ENCODE results near the gene PCDH9.
A peak's percentile ranks its signal among the peaks of the same experiment; 100 is the strongest.

Gene PCDH9

DNA sequence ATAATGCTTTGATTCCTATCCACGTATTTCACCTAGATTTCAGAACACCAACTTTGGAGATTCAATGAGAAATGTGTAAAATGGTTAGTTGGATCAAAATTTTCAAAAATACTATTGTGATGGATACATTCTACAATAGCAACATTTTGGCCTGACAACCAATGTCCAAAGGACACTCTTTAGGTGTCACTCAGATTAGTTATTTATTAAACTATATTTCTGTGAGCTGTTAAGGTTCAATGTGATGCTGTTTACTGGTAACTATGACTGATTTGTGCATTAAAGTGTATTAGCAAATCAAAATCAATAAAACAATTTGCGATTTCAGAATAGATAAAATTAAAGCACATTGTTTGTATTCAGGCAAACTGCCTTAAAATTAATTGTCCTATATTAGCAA is 149.8 kb downstream of the PCDH9 start:
- no peak for DNase-seq (ENCODE audit: low spot score)

DNA sequence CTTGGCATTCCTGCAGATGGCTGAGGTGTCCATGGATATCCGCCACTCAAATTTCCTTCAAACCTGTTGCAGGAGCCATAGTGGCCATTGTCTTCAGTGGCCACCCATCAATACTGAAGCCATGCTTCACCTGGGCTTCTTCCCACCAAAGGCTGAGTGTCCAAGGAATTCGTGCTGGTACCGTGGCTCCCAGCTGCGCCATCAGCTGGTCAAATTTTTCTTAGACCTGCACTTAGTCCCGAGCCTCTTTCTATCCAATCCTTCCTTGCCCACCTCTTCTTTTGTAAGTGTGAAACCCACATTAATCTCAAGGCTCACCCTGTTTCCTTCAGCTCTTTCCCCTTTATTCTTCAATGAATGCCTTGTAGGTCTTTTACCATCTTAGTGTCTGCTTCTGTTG is 152.1 kb downstream of the PCDH9 start:
- DNase-seq (ENCODE audit: low spot score), result no peak

DNA sequence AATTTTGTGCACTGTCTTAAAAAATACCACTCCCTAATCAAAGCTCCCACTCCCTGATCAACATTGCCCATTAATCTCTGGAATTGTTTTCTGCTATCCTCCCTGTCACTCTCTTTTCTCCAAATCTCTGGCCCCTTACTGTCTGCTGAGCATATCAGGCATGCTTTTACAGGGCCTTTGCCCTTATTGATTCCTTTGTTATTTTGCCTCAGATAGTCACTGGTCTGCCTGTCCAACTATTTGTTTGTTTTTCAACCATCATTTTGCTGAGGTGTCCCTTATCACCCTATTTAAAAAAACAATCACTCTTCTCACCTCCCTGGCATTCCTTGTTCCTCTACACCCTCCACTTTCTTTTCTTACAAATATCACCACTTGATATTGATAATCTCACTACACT is 153.0 kb downstream of the PCDH9 start:
- no peak for DNase-seq (ENCODE audit: low spot score)

DNA sequence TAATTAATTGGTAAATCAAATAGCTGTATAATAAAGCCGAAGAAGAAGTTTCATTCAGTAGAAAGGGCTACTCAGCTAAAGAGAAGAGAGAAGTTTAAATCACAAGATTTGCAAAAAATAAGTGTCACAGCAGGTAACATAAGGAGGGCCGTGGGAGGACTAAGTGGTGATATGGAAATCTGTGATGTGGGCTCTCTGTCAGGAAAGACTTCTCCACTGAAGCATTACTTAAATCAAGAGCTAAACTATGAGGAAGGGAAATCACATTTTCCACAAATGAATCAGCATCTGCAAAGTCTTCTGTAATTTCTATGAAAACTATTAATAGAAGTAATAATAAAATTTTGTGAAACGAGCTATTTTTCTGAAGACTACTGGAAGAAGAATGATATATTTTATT is 153.8 kb downstream of the PCDH9 start:
- DNase-seq (ENCODE audit: low spot score), result peak; percentile 70

DNA sequence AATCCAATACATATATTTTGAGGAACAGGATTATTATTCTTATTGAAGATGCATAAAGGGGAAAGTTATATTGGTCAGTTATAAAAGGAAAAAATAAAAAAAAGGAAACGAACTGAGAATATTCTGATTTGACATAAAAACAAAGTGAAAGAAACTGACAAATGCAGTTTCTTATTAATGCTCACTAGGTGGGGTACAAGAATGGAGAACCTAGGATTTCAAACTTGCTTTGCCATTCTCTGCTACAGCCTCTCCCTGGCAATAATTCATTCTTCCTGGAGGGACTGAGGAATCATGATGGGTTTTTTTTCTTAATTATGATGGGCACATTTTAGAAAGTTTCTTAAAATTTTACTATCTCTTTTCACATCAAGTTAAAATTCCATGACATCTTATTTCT is 154.9 kb downstream of the PCDH9 start:
- DNase-seq (ENCODE audit: low spot score), result no peak

DNA sequence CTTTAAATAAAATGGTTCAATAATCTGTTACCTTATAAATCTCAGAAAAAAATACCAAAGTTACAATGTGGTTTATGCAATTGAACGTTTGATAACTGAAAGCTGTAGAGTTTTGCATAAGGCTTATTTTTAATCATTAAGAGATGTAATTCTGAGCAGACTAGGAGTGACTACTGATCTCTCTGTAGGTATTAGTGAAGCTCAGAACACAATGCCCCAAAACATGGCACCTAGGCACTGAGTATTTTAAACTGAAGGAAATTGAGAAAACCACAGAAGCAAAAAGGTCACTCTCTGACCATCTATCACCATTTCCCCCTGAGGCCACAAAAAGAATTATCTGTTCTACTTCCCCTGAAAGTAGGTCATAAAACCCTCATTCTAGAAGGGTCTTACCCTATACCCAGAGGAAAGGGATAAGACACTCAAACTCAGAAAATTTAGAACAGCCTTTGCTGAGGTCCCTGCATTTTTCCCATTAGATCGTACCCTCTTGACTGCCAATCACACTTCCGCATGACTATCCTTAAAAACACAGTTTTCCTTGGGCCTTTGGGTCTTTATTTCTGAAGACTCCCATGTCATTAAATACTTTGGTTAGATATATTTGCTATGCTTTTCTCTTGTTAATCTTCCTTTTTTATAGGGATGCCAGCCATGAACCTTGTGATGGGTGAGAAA is 158.1 kb downstream of the PCDH9 start:
- no peak for DNase-seq (ENCODE audit: low spot score)

DNA sequence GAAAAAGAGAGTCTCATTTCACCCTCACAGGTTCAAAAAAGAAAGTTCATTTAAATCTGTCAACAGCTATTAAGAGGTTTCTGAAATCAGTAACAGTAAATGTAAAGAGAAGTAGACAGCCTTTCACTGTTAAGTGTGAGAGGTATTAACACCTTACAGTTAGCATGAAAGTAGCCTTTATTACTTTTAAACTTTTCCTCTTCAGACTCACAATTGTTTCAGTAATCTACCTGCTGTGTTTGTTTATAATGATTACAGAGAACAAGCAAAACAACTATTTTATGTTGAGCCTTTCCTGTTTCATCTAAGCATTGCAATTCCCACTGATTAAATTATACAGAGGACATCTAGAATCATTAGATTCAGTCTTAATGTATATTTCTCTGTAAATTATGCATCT is 159.8 kb downstream of the PCDH9 start:
- no peak for DNase-seq (ENCODE audit: low spot score)

DNA sequence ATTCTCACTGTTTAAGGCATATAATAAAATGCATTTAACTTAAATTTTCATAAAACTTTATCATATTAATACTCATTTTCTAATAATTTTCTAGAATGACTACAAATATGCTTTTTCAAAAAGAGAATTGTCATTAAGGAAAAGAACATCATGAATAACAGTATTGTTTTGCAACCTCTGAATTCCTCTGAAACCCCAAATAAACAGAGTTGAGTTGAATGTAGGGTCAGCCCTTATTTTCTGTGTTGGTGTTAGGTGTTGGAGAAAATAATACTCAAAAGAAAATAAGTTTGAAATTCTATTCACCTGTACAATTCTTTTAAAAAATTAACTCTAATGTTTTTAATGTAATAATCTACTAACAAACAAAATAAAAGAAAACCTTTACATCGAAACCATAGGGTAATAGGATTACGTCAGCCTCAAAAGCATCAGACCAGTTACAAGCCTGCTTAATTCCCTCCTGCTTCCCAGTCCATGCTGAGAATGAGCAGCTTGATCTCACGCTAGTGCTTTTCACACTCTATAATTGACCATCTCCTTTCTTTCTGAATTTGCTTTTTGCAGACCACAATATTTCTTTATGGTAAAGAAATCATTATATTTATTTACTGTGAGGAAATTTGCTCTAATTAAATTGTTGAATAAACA is 160.9 kb downstream of the PCDH9 start:
- DNase-seq (ENCODE audit: low spot score), result no peak

DNA sequence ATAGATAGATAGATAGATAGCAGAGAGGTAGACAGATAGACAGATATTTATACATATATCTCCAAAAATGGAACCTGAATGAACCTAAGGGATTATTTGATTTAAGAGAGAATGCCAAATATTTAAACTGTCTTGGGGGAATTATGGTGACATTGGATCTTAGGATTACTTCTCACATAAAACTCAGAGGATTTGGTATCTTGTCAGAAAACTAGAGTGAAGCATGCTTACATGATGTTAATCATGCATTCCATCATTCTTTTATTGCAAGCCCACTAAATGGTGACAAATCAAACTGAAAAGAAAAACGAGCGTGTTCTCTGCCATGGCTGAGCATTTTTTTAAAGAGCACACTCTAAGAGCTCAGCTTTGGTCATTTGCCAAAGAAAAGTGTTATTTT is 165.2 kb downstream of the PCDH9 start:
- no peak for DNase-seq (ENCODE audit: low spot score)

DNA sequence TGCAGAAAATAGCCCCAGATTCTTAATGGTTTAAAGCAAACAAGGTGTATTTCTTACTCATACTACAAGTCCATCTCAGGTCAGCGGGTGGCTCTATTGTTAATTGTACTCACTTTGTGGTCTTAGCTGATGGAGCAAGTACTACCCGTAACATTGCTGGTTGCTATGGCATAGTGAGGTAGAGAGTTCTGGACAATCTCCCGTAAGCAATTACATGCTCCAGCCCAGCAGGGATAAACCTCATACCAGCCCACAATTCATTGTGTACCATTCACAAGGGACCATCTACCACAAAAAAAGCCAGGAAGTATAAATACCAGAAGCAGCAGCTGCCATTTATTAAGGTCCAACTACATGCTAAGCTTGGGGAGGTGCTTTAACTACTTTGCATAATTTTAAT is 167.1 kb downstream of the PCDH9 start:
- no peak for DNase-seq (ENCODE audit: low spot score)

DNA sequence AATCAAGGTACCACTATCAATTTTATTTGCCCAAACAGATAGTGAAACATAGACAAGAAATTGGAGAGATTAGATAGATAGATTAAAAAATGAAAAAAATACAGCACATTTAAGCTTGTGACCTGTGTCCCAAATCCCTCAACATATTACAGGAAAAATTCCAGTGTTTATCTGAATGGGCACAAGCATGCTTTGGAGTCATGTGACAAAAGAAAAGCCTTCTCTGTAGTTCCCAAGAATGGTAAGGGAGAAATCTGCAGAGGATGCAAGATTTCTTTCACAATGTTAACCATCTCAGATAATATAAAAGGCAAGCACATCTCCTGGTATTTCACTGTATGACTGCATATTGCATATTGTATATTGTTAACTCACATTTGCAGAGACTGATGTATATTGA is 168.0 kb downstream of the PCDH9 start:
- DNase-seq (ENCODE audit: low spot score), result no peak

DNA sequence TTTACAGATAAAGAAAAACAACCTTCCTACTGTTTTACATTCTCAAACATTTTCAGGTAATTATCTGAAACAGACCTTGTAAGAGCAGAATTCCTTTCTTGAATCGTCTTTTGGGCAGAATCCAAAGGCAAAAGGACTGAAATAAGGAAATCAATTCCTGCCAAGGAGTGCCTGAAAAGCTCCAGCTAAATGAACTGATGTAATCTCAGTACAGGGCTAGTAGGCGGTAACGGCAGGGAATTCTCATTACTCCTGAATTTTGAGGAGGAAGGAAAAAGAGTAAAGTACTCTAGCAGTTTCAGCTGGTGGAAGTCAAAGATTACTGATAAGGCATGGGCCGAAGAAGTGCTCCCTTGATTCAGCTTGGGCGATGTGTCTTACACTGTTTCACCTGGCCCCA is 168.4 kb downstream of the PCDH9 start:
- no peak for DNase-seq (ENCODE audit: low spot score)

DNA sequence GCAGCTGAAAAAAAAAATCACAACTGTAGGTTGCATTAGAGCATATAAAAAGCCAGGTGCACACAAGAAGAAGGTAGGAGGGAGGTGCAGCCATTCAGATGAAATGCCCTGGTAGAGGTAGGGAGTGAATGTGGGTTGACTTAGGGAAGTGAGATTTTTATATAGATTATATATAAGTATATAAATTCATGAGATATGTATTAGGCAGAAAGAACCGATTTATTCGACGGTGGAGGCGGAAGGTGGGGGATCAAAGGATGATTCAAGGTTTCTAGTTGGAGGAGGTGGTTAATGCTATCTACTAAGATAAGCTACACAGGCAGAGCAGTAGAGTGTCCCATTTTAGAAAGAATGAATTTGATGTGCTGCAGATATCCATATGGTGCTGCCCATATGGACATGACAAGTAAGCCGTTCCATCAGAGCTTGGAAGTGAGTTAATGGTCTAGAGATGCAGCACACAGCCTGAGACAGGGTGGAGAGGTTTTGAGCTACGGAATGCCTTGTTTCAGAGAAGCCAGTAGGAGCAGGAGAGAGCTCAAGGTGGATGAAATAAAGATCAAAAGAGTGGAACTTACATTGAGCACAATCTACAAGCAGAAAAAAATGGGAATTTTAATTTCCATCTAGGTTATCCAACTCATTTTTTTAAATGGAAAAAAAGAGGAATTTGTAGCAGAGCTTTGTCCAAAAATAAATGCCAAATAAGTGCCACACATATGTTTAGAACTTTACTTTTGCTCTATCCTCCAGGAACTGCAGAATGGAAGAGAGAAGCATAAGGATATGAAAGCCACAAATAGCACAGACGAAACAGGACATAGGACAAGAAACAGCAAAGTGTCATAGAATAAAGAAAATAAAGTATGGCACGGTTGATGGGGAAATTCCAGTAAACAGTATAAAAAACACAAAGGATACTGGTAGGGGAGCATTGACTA is 177.3 kb downstream of the PCDH9 start:
- peak; percentile 74 for DNase-seq (ENCODE audit: low spot score)

DNA sequence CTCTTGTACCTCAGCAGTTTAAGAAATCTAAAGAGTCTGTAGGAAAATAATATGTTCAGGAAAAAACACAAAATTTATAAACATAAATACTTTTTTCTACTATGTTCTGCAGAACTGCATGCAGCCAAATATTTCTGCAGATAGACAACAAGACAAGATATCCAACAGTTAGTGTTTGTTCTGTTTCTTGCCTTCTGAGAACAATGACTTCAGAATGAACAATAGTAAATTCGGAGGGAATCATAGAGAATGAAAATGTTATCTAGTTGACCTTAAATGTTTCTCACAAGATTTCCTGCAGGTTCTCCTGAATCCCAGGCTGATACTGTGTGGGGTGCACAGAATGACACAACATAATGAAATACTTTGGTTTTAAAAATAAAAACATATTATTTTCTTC is 180.4 kb downstream of the PCDH9 start:
- DNase-seq (ENCODE audit: low spot score), result no peak

DNA sequence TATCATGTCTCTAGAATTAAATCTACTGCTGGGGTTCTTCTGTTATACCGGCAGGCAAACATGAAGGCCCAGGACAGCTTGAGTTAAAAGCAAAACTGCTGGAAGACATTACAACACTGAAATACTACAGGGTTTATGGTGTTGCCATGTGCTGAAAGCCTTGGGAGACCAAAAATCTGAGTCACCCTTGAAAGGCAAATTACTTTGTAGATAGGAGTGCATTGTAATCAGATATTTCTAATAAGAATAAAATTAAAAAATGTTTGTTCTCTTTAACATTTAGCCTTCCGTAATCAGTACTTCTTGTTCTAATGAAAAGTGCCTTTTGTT is 181.3 kb downstream of the PCDH9 start:
- DNase-seq (ENCODE audit: low spot score), result no peak

DNA sequence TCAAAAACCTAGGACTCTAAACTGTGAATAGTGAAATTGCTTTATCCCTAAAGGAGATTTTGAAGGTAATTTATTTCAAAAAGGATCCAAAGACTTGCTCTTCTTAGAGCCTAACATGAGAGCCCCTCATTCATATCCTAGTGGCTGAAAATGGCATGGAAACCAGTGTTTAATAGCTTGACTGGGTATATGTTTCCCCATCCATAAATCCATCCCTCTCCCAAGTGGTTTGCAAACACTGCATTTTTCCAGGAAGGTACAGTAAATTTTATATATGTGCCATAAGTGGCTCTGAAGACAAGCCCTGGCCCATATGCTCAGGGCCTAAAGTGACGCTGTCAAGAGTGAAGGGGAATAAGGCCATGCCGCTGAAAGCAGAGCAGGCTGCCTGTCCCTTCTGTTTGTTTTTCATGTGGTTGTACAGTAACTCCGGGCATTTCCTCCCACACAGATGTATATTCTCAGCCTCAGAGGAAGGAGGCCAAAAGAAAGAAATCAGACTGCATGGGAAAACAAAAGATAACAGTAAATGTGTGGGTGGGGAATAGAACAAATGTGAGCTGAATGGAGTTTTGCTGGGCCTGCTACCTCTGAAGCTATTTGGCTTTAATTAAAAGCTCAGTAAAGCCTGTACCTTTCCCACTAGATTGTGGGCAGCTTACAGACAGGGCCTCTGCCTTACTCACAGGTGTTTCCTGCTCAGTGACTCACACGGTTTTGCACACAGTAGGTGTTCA is 181.9 kb downstream of the PCDH9 start:
- no peak for DNase-seq (ENCODE audit: low spot score)

DNA sequence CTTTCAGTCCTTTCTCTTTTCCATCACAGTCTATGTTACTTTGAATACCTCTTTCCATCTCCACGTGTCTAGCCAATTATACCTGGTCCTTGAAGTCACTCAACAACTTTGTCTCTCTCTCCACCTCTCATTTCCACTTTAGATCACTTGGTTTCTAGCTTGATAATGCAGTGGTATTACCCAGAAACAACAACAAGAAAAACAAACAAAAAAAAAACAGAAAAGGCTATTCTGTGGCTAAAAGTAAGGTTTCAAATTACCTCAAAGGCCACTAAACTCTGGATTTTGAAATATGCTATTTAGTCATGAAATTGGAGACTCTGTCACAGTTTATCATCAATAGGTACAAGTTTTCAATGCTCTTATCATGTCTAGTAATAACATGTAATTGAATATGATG is 184.8 kb downstream of the PCDH9 start:
- DNase-seq (ENCODE audit: low spot score), result no peak

DNA sequence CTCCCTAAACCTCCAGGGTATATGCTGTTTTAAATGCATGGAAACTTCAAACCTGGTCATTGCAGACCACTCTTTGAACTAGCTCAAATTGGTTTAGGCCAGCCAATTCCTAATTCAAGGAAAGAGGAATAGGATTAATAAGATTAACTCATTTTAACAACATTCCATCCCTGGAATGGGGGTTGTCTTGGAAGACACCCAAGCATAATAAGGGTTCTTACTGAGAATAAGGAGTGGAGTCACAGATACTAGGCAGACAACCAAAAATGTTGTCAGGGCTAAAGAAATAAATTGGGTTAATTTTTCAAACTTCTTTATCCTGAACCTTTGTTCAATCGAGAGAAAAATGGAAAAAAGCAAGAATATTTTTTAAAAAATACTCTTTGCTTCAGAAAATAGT is 186.2 kb downstream of the PCDH9 start:
- DNase-seq (ENCODE audit: low spot score), result no peak

DNA sequence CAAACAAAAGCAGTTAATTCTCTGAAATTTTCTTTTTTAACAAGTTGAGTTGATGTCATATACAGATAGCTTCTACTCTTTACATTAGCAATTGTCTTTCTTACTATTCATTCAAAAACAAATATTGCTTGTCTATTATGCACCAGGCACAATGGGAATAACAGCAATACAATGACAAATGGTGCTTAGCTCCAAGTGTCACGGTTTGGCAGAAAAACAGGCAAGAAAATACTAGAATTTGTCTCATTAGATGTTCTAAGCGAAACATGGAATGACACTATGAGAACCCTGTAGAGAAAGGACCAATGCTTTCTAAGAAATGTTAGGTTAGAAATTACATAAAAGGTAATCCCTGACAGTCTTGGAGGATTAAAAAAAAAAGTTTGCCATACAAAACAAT is 187.6 kb downstream of the PCDH9 start:
- DNase-seq (ENCODE audit: low spot score), result peak; percentile 87

DNA sequence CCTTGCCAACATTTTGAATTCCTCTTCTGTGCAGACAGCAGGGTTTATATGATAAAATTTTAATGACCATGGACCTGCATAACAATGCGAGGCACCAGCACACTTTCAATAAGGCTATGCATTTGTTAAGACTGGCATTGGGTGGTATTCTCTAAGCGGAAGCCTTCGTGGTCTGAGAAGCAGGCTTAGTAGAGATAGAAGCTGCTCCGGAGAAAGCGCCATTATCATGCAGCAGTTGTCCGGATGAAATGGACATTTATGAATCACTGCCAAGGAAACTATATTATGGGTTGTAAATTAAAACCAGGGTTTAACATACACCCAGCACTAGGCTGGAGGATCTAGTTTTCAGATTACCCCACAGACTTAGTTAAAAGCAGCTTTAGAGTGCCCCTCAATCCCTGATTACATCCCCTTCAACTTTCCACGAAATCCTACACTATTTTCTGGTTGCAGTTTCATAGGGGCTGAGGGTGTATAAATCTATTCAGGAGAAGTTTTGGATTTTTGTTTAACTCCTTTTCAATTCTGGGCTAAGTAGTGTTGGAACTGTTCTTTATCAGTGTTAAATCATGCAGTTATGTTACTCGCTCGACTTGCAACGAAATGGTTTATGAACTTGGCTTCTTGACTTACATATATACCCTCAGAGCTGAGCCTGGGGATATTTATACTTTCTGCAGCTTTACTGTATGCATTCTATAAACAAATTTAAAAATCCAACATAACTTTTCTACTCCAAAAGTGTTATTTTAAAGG is 193.3 kb downstream of the PCDH9 start:
- DNase-seq (ENCODE audit: low spot score), result no peak

DNA sequence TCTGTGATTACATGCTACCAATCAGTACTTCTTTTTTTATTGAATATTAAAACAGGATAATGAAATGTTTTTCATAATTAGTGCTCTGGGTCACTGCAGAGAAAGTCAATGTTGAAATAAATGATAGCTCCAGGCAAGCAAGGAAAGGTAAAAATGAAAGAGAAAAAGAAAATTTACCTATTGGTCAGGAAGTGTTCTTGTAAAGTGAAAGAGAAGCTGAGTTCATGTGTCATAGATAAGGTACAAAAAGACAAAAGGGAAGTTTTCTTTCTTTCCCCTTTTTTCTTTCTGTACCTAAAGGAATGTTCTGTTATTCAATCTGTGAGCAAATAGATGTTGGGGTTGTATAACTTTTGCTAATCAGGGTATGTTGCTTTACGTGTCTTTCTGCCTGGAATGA is 197.0 kb downstream of the PCDH9 start:
- no peak for DNase-seq (ENCODE audit: low spot score)

All from putamen (tissue), 1 donor.